NCI-H146 treated with DMSO at 0.1 percent for 48 hours (cell line): ENCODE data around the gene KAT6B.

Experiments
- DNase-seq: peaks from one replicate; lab custom pipeline; 2025; ENCODE audit not compliant: unreplicated experiment; lab: John Stamatoyannopoulos, UW

KAT6B gene

GRCh38 chr10:74949034-74949832 lies 122.8 kb downstream of the KAT6B start:
- DNase-seq: no peak

DNA sequence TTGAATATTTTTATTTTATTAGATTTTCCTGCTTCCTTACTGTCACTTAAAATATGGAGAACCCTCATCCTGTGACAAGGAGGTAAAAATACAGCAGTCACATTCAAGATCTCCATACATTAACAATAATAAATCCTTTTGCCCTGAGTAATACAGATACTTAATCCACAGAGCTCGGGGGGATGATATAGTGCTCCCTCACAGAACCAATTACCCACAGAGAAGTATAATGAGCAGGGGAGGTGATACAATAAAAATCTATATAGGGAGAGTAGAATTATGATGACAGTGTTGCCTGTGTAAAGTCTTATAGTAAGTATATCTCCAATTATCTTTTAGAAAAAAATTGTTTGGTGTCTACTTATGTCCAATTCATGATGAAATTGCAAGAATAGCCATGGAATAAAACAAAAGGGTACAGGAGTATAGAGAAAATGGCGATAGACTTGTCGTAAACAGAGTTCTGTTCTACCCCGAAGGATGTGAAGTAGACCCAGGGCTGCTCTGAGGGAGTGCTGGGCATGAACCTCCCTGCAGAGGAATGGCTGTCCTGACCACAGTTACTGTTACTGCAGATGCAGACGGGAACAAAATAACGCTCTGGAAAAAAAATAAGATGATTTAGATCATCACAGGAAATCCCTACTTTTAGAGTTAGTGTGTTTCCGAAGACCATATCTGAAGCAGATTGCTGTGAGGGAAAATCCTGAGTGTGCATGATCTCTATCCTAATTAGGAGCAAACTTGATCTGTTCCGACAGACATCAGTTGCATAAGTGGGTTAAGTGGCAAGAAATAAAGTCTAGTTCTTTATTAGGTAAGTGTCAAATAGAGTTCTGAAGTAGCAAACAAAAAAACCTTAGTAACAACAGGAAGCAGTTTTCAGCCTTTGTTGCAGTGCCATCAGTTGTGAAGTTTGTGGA lies 123.7 kb downstream of the KAT6B start:
- no peak for DNase-seq

GRCh38 chr10:74953214-74953613 lies 126.8 kb downstream of the KAT6B start:
- no peak for DNase-seq

GRCh38 chr10:74955796-74956195 lies 129.4 kb downstream of the KAT6B start:
- no peak for DNase-seq

DNA sequence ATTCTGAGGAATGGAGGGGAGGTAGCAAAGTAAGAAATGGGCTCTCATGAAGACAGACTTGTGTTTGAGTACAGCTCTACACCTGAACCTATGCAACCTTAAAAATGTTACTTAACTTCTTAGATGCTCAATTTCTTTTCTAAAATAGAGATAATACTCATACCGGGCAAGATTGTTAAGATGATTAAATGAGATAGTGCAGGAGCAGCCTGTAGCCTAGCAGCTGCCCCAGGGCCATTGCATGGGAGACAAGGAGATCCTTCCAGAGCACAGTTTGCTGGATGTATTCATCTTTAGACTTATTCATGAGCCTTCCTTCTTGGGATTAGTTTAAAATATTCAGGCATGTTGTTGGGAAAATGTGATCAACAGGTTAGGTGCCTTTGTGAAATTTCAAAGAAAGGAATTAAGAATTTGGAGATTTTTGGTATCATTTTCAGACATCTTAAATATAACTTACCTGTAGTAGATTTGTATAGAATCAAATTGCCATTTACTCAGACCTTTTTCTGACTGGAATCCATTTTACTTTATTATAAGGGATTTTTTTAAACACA lies 130.2 kb downstream of the KAT6B start:
- no peak for DNase-seq

GRCh38 chr10:74957285-74957961 lies 131.0 kb downstream of the KAT6B start:
- DNase-seq: no peak

DNA sequence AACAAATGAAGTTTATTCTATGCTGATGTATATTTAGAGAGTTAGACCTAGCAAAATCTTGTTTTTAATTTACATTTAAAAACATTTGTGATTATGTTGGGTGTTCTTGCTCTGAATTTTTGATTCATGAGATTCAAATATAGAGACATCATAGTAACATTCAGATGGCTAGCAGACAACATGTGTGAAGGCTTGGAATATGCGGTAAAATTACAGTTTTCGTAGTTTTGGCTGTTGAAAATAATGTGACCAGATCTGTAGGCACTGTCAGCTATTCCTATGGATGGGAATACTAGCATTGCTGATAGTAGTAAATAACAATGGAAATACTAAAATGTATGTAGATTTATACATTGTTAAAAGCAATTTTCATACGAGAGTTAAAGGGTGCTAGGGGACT lies 131.9 kb downstream of the KAT6B start:
- DNase-seq: no peak

DNA sequence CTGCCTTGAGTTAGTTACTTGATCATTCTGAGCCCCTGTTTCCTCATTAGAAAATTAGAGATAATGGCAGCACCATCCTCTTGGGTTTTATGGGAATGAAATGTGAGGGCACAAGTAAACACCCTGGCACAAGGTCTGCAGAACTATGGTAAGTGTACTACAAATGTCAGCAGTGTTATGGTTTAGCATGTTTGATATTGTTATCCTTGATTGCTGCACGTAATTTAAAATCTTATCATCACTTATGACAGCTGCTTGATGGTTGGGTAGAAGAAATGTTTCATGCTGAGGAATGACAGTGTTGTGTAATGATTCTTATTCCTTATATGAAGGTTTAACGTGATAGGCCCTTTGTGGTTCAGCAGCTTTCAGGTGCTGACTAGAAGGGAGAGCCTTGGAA lies 134.3 kb downstream of the KAT6B start:
- no peak for DNase-seq

DNA sequence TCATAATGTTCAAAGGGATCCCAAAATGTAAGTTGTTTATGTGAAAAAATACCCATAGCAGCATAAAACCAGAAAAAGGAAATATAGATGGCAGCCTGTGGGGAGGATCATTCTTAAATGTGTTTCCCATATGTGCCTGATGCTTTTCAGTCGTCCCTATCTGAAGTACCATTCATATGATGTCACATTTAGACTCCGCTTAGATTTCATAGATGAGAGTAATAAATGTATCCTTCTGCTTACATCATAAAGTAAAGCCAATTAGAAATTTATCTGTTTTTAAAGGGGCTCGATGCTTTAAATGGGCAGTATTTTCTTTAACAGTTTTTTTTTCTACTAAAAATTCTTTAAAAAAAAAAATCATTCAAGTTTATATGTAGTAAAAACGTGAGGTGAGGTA lies 136.1 kb downstream of the KAT6B start:
- no peak for DNase-seq

GRCh38 chr10:74963549-74963948 lies 137.1 kb downstream of the KAT6B start:
- no peak for DNase-seq

DNA sequence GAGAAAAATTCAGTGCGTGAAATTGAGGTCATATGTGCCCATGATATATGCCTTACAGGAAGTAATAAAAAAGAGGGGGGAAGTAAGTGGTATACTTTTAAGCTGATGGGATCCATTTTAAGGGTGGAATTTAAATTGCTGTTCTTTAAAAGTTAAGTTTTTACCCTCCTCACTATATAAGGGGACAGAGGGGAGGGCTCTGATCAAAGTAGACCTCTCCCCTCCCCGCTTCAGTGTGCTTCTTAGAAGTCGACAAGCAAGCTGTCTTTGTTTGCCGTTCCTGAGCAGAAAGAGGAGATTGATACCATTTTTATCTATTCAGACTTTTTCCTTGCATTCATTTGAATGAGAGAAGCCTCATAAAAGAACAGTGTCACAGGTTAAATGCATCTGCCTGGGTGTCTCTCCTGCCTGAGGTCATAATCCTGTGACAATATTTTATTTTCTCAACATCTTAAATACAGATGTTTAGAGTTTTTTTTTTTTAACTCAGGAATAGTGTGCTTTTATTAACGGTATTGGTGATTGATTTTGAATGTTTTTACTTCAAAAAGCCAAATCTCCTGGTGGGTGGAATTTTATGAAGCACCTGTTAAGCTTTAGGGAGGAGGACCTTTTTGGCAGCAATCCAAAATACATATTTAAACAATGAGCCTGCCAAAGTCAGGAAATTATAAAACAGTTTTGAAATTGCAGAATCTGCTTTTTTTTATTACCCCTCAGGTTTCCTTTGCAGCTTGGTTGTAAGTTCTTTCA lies 141.7 kb downstream of the KAT6B start:
- DNase-seq: peak; percentile 97

DNA sequence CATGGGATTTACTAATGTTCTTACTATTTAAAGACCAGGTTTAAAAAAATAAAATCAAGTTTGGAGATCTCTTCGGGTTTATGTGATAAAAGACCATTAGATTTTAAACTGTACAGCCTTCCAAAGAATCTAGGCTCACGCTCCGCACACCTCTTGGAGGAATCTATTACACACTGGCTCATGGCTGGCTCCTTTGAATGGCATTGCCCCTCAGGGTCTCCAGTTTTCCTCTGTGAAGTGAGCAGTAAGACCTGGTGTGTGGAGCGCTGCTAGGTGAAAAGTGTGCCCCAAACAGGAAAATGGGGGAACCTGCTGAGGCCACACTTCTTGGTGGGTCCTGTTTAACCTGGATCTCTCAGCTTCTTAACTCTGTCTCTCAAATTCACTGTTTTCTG lies 142.3 kb downstream of the KAT6B start:
- DNase-seq: peak; percentile 86

DNA sequence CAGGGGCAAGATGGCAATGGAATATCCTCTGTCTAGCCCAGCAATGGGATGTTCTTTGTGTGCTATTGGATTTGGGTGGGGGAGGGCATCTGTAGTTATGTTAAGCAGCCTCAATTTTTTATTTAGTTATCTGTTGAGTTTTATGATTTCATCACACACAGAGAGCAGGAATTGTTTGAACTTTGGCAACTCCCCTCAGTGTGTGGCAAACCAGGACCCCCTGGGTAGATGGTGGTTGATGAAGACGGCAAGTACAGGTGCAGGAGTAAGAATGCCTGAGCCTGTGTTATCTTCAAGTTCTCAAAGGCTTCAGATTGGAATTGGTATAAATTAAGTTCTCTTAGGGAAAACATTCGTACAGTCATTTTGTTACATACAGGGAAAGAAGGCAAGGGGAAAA lies 142.7 kb downstream of the KAT6B start:
- DNase-seq: peak; percentile 31

GRCh38 chr10:74969530-74969929 lies 143.1 kb downstream of the KAT6B start:
- DNase-seq: no peak

GRCh38 chr10:74973741-74974392 lies 147.5 kb downstream of the KAT6B start:
- DNase-seq: no peak

DNA sequence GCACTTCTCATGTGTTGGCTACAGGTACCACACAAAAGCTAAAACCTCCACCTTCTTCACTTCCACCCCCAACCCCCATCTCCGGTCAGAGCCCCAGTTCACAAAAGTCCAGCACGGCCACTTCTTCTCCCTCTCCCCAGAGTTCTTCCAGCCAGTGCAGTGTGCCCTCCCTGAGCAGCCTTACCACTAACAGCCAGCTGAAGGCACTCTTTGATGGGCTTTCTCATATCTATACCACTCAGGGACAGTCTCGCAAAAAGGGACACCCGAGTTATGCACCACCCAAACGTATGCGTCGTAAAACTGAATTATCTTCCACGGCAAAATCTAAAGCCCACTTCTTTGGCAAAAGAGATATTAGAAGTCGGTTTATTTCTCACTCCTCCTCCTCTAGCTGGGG lies 149.4 kb downstream of the KAT6B start:
- no peak for DNase-seq

DNA sequence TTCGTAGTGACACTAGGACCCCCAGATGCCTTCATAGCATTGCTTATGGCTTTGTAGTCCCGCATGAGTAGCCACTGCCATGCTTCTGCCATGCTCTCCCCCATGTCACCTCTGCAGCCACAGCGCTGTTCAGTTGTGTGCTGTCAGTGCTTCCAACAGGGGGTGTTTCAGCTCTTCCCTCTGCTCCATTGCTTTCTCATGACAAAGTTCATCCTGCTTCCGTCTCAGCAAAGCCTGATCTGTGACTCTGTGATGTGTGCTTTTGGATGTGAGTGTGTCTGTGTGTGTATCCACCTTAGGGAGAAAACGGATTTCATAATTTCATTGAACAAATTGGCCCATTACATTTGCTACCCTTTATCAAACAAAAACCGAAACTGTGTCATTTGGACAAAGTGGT lies 150.2 kb downstream of the KAT6B start:
- no peak for DNase-seq

- DNase-seq: no peak
Measured at GRCh38 chr10:74977072-74977471, 150.7 kb downstream of the KAT6B start.

- DNase-seq: no peak
Measured at GRCh38 chr10:74977913-74978847, 151.8 kb downstream of the KAT6B start.
